ENCODE measurements around the gene TRPM3. TPM values are rescaled to one million over a fixed set of nuclear protein-coding genes. Genes with fewer than 3 reads are reported as not detected.

The TRPM3 gene
- total and polyA plus RNA-seq, 9 of the 15 experiments (the other 6 are each of a cell fraction or from before 2014, with no cell fraction given), result 0.04 TPM; not detected in 8

DNA sequence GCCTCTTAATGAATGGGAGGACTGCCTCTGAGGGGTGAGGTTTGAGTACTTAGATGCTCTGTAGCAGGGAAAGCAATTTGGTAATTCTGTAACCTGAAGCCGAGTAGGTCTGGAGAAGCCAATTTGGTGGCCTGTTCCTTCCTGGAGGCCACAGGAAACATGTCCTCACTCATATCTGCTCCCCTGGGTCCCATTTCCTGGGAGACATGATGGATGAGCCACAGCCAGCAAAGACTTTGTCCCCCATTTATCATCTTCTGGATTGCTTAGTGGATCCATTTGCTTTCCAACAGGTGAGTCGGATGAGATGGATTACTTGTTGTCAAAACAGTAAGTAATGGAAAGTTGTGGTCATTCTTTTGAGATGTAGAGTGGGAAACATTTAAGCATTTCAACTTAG lies 607.1 kb downstream of the TRPM3 start:
- WGBS (ENCODE audit: insufficient coverage, low coverage, missing lambda C conversion rate), result 55% methylated on average over 2 of the region's 2 CpGs
- in situ Hi-C loops (cut with MboI) (no loop called here), intact Hi-C loops (cut with micrococcal nuclease) (no loop called here)
- H3K9ac ChIP-seq (ENCODE audit: insufficient read depth in 1 of 2, low read depth in 2 of 2, low read length in 2 of 2), result no peak overlapping the region
- no peak for DNase-seq (ENCODE audit: extremely low read depth in 1 of 4, low spot score in 3 of 4)
- ATAC-seq, result no peak
- H2AFZ ChIP-seq (ENCODE audit: low read depth, low read length), result peak overlapping the region; percentile 59
- H3K4me2 ChIP-seq (ENCODE audit: insufficient read depth, low read length), result no peak overlapping the region
- no peaks in the 10 kb centered on the region for H3K79me2 ChIP-seq (ENCODE audit: control insufficient read depth, insufficient read depth, low read length)
- H3K9me3 ChIP-seq (replicated peaks; ENCODE audit: control insufficient read depth, insufficient read depth, low read depth, low read length), result no peaks in the 10 kb centered on the region
- H3K4me3 ChIP-seq, result no peak overlapping the region
- no peaks in the 10 kb centered on the region for H3K27me3 ChIP-seq (ENCODE audit: control insufficient read depth in 2 of 2, insufficient read depth in 2 of 2, low read length in 2 of 2)
- no peak for FAIRE-seq
- ChIA-PET CTCF (ENCODE audit: low intra/inter-chr PET ratio) (no interaction called here), POLR2A (interaction anchor here (0.7 to 2.1 kb wide), 2 partner anchors 16 to 29 kb away, joined by 3 to 4 read pairs; no protein-coding TSS in a partner anchor)
- no peaks in the 10 kb centered on the region for H3K36me3 ChIP-seq (ENCODE audit: control insufficient read depth, insufficient read depth, low read length)
- no TSS peak for BruUV-seq (replicated peaks)
- no peak overlapping the region for H3K27ac ChIP-seq (ENCODE audit: extremely low read depth, low read depth, low read length)
- no peaks in the 10 kb centered on the region; a peak in 2 of 5 replicates for H3K4me1 ChIP-seq (replicated peaks in 1 of 2; ENCODE audit: control insufficient read depth in 2 of 2, insufficient read depth in 2 of 2, low read length in 2 of 2)
- H3K9me1 ChIP-seq (ENCODE audit: control insufficient read depth, insufficient read depth, low read length), result no peaks in the 10 kb centered on the region
- no peaks in the 10 kb centered on the region for H4K20me1 ChIP-seq (replicated peaks; ENCODE audit: control insufficient read depth, insufficient read depth, low read length)
- TF ChIP-seq, protein P1, sequence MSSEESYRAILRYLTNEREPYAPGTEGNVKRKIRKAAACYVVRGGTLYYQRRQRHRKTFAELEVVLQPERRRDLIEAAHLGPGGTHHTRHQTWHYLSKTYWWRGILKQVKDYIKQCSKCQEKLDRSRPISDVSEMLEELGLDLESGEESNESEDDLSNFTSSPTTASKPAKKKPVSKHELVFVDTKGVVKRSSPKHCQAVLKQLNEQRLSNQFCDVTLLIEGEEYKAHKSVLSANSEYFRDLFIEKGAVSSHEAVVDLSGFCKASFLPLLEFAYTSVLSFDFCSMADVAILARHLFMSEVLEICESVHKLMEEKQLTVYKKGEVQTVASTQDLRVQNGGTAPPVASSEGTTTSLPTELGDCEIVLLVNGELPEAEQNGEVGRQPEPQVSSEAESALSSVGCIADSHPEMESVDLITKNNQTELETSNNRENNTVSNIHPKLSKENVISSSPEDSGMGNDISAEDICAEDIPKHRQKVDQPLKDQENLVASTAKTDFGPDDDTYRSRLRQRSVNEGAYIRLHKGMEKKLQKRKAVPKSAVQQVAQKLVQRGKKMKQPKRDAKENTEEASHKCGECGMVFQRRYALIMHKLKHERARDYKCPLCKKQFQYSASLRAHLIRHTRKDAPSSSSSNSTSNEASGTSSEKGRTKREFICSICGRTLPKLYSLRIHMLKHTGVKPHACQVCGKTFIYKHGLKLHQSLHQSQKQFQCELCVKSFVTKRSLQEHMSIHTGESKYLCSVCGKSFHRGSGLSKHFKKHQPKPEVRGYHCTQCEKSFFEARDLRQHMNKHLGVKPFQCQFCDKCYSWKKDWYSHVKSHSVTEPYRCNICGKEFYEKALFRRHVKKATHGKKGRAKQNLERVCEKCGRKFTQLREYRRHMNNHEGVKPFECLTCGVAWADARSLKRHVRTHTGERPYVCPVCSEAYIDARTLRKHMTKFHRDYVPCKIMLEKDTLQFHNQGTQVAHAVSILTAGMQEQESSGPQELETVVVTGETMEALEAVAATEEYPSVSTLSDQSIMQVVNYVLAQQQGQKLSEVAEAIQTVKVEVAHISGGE (CRISPR knock-in tag; IDR thresholded peaks at IDR 0.05), result peak in 2 of 3 experiments; percentile 32 to 82; a peak in 2 of 6 replicates
- no peak for TF ChIP-seq KDM2B (CRISPR knock-in tag; IDR thresholded peaks at IDR 0.05)
- no peak for TF ChIP-seq HMBOX1 (IDR thresholded peaks at IDR 0.05)
- no peak for TF ChIP-seq SMARCA5 (IDR thresholded peaks at IDR 0.05)
- TF ChIP-seq, protein P2, sequence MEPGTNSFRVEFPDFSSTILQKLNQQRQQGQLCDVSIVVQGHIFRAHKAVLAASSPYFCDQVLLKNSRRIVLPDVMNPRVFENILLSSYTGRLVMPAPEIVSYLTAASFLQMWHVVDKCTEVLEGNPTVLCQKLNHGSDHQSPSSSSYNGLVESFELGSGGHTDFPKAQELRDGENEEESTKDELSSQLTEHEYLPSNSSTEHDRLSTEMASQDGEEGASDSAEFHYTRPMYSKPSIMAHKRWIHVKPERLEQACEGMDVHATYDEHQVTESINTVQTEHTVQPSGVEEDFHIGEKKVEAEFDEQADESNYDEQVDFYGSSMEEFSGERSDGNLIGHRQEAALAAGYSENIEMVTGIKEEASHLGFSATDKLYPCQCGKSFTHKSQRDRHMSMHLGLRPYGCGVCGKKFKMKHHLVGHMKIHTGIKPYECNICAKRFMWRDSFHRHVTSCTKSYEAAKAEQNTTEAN (CRISPR knock-in tag; IDR thresholded peaks at IDR 0.05), result no peak
- TF ChIP-seq KLF16 (IDR thresholded peaks at IDR 0.05), result no peak

Data from K562 (cell line).